Transverse colon (tissue), 4 donors: ENCODE data around the gene SARS2. TPM values are rescaled to one million over a fixed set of nuclear protein-coding genes. Genes with fewer than 3 reads are reported as not detected.
"Not testable (repeated sequence)": the region's sequence is repeated elsewhere in the genome, so short reads cannot be mapped to it uniquely, and the experiment has no call there.

Experiments
- DNase-seq: peaks from one replicate; pipeline ENCODE4 v3.0.0-alpha.2; 2019
- H3K27ac ChIP-seq, 4 donors: fragments of 200-600 bp; sonication (generic); 2 replicates each; pipeline ENCODE4 v1.5.1; 2016 to 2018; ENCODE audit warnings: inconsistent platforms in 4 of 4
- H3K27me3 ChIP-seq: fragments of 200-600 bp; sonication (generic); 2 replicates; pipeline ENCODE4 v1.5.1; 2017; ENCODE audit warnings: inconsistent platforms
- H3K36me3 ChIP-seq, 4 donors: fragments of 200-600 bp; sonication (generic); 2 replicates each; pipeline ENCODE4 v1.5.1; 2017 to 2019; ENCODE audit warnings: inconsistent platforms in 4 of 4
- H3K4me1 ChIP-seq, 4 donors: fragments of 200-600 bp; sonication (generic); 2 replicates each; pipeline ENCODE4 v1.5.1; 2017 to 2020; ENCODE audit warnings: inconsistent platforms in 4 of 4
- H3K4me3 ChIP-seq, 4 donors: fragments of 200-600 bp; sonication (generic); 1 replicate in 1 of 4; 2 replicates in 3 of 4; pipeline versions ENCODE4 v1.5.1 to v1.6.1; 2017 to 2019; ENCODE audit warnings: inconsistent platforms in 4 of 4
- H3K9me3 ChIP-seq, 2 donors: fragments of 200-600 bp; sonication (generic); 2 replicates each; pipeline ENCODE4 v1.5.1; 2017 to 2019; ENCODE audit warnings: inconsistent platforms in 2 of 2
- CTCF ChIP-seq, 5 experiments: fragments of 200-600 bp in 3 of 5; fragments of 450-650 bp in 2 of 5; sonication (generic) in 3 of 5; IDR thresholded peaks; 1 replicate in 2 of 5; 2 replicates in 3 of 5; pipeline ENCODE4 v1.5.1; 2016 to 2017; ENCODE audit warnings: antibody characterized with exemption in 5 of 5, inconsistent platforms in 3 of 5, mild to moderate bottlenecking in 2 of 5, moderate library complexity in 1 of 5
- EP300 ChIP-seq: sonication (generic); formaldehyde crosslinking; IDR thresholded peaks from one replicate; pipeline ENCODE4 v1.6.1; 2017; ENCODE audit warnings: antibody characterized with exemption, low read depth
- POLR2A ChIP-seq: fragments of 450-650 bp; IDR thresholded peaks from one replicate; pipeline ENCODE4 v1.6.1; 2016; ENCODE audit warnings: antibody characterized with exemption, mild to moderate bottlenecking, moderate library complexity
- POLR2AphosphoS5 ChIP-seq, 3 donors: sonication (generic); formaldehyde crosslinking; IDR thresholded peaks; one replicate each; pipeline ENCODE4 v1.6.1; 2016; ENCODE audit warnings: antibody characterized with exemption in 3 of 3
- whole genome bisulfite sequencing, 2 donors: methylation state at CpG; one replicate each; pipeline ENCODE4 v1.1.5; 2018; ENCODE audit warnings: low coverage in 1 of 2; 5-methylcytosine and 5-hydroxymethylcytosine counted together
- in situ Hi-C, 4 donors: fragments of 200-750 bp; cut with MboI; loops; one replicate each; pipeline versions ENCODE4 v1.15.0 to v1.15.1; 2017; ENCODE audit warnings: low sequenced_read_pairs in 3 of 4, low pct_ligation_motif_present in 1 of 4, low pct_unique_long_range_greater_than_20kb in 1 of 4
- intact Hi-C: fragments of 100-400 bp; cut with DNase I; formaldehyde crosslinking; loops from one replicate; pipeline ENCODE4 v1.15.1; 2023; ENCODE audit warnings: low total_unique reads
- total RNA-seq, 4 donors: library from RNA; depleted of rRNA; stranded (reverse); fragments of >200 nt; gene quantifications; one replicate each; pipeline ENCODE4 v1.1.0, GENCODE V29; 2016

SARS2 gene
- total RNA-seq, 4 donors from 2014 or later: 21.4 to 186 (median 42.7) TPM

DNA sequence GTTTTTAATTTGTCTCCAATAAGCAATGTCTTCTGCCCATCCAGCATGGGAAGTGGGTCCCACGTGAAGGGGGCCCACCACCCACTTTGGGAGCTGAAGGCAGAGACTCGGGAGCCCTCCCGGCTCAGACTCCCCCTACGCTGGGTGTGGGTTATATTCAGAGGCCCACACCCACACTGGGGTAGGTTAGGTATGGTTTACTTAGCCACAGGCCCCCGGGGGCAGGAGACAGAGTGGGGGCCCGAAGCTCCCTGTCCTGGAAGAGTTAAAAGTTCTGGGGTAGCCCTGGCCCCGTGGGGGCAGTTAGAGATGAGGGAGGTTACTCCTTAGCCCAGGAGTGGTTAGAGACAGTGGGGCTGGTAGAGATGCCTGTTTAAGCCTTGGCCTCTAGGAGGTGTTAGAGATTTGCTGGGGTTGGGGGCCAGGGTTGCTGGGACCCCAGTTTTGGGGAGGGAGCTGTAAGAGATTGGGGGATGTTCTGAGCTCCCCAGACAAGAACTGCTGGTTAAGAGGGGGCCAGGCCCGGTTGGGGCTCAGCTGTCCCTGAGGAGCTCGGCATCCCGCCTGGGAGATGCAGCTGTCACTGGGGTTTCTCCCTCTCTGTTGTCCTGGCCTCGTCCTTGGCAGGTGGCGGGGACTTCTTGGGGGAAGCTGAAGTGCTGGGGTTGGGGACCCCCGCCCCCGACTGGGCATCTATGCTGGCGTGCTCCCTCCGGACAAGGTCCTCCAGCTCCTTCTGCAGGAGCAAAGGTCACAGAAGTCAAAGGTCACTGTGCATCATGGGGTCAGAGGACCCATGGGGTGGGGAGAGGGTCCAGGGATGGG is 51.8 kb downstream of the SARS2 start:
- H3K36me3 ChIP-seq: peaks cover 0 to 6% (median 0%) of the 10 kb centered on the region in 4 donors
- 60 to 70% methylated on average over 1 to 14 of the region's 16 CpGs for WGBS, 2 donors
- in situ Hi-C loops (no loop called here), intact Hi-C loops (no loop called here)
- no peak for TF ChIP-seq POLR2A
- no peaks in the 10 kb centered on the region for H3K9me3 ChIP-seq
- no peak for DNase-seq
- H3K4me1 ChIP-seq: peaks cover 5 to 20% (median 11%) of the 10 kb centered on the region in 4 donors
- H3K4me3 ChIP-seq: peak overlapping the region in 1 of 4 donors; percentile 8
- H3K27ac ChIP-seq: peak overlapping the region; percentile 56 to 79 (median 68)
- H3K27me3 ChIP-seq: no peaks in the 10 kb centered on the region

- TF ChIP-seq EP300 (no peak), POLR2A (no peak), POLR2AphosphoS5 (IDR thresholded peaks at IDR 0.05) (peak in 2 of 3 donors; percentile 31 to 38), CTCF (IDR thresholded peaks at IDR 0.05) (no peak)
- in situ Hi-C loops (no loop called here), intact Hi-C loops (no loop called here)
- 26 to 39% methylated on average over 3 to 11 of the region's 11 CpGs for WGBS, 2 donors
- peaks cover 5 to 20% (median 11%) of the 10 kb centered on the region in 4 donors for H3K4me1 ChIP-seq
- no peaks in the 10 kb centered on the region for H3K27me3 ChIP-seq
- DNase-seq: peak; percentile 71
- no peaks in the 10 kb centered on the region for H3K9me3 ChIP-seq
- H3K36me3 ChIP-seq: no peaks in the 10 kb centered on the region
- peak within 1 kb of the TSS in 1 of 4 donors; percentile 8 for H3K4me3 ChIP-seq
- H3K27ac ChIP-seq: peak within 1 kb of the TSS; percentile 56 to 79 (median 68)
Observed at GRCh38 chr19:38877781-38878574, 52.6 kb downstream of the SARS2 start, which contains the start of gene RINL. Gene RINL (minus strand): TSS chr19:38878275. CDS start chr19:38876742, 1,533 bp downstream.

- Histone ChIP-seq H3K4me1 (peaks cover 5 to 20% (median 11%) of the 10 kb centered on the region in 4 donors), H3K4me3 (no peak overlapping the region), H3K9me3 (no peaks in the 10 kb centered on the region), H3K27ac (no peak overlapping the region), H3K27me3 (no peaks in the 10 kb centered on the region), H3K36me3 (no peaks in the 10 kb centered on the region)
- intact Hi-C loops (no loop called here), in situ Hi-C loops (no loop called here)
- no peak for DNase-seq
- WGBS, 2 donors: 84 to 92% methylated on average over 2 to 6 of the region's 6 CpGs
- no peak for TF ChIP-seq CTCF (IDR thresholded peaks at IDR 0.05)
- no peak for TF ChIP-seq POLR2AphosphoS5 (IDR thresholded peaks at IDR 0.05)
- TF ChIP-seq EP300: no peak
- no peak for TF ChIP-seq POLR2A
Observed at GRCh38 chr19:38875656-38876395, 54.7 kb downstream of the SARS2 start.

DNA sequence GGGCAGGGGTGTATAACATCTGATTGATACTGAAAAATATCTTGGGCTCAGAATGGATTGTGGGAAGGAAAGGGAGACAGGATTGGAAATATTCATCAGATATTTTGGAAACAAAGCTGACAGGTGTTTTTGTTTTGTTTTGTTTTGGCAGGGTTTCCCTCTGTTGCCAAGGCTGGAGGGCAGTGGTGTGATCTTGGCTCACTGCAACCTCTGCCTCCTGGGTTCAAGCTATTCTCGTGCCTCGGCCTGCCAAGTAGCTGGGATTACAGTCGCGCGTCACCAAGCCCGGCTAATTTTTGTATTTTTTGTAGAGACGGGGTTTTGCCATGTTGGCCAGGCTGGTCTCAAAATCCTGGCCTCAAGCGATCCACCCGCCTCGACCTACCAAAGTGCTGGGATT is 57.2 kb downstream of the SARS2 start:
- H3K27me3 ChIP-seq, intact Hi-C loops, H3K27ac ChIP-seq, H3K4me3 ChIP-seq, H3K36me3 ChIP-seq, H3K9me3 ChIP-seq, in situ Hi-C loops, DNase-seq: not testable (repeated sequence)
- H3K4me1 ChIP-seq: peaks cover 5 to 31% (median 17%) of the 10 kb centered on the region in 4 donors
- 91% methylated on average over 10 of the region's 10 CpGs; no CpG with 5 or more reads in 1 of the 2 donors for WGBS, 2 donors
